Measurements from ENCODE around the gene ATM.
A peak's percentile ranks its signal among the peaks of the same experiment; 100 is the strongest.
"Not testable (repeated sequence)": the region's sequence is repeated elsewhere in the genome, so short reads cannot be mapped to it uniquely, and the experiment has no call there.

Gene ATM

GRCh38 chr11:108394744-108395284, 171.9 kb downstream of the ATM start:
- no peak for DNase-seq

GRCh38 chr11:108396672-108397071, 173.8 kb downstream of the ATM start:
- not testable (repeated sequence) for DNase-seq

GRCh38 chr11:108398439-108398838, 175.6 kb downstream of the ATM start:
- no peak for DNase-seq

- DNase-seq = no peak
Observed at GRCh38 chr11:108402241-108402640, 179.4 kb downstream of the ATM start.

GRCh38 chr11:108403052-108403451, 180.2 kb downstream of the ATM start:
- DNase-seq = no peak

- DNase-seq = no peak
Observed at GRCh38 chr11:108405706-108406105, 182.8 kb downstream of the ATM start.

GRCh38 chr11:108414958-108415357, 192.1 kb downstream of the ATM start:
- DNase-seq = no peak

GRCh38 chr11:108417551-108417950, 194.7 kb downstream of the ATM start:
- peak; percentile 16 for DNase-seq

Data from activated CD4-positive, alpha-beta T cell treated with anti-CD3 and anti-CD28 coated beads for 1 hour (primary cell).